Peyer's patch (tissue), 4 donors: ENCODE data around the gene SETD1A.

Experiments
- CTCF ChIP-seq, 6 experiments: fragments of 450-650 bp in 4 of 6; fragments of 200-600 bp in 2 of 6; sonication (generic) in 1 of 6; IDR thresholded peaks; one replicate each; pipeline ENCODE4 v1.5.1; 2017 to 2019; ENCODE audit warnings: antibody characterized with exemption in 6 of 6, mild to moderate bottlenecking in 3 of 6, moderate library complexity in 1 of 6
- POLR2A ChIP-seq, 2 donors: fragments of 450-650 bp; IDR thresholded peaks; one replicate each; pipeline ENCODE4 v1.5.1; 2017; ENCODE audit warnings: antibody characterized with exemption in 2 of 2, mild to moderate bottlenecking in 2 of 2, moderate library complexity in 2 of 2

DNA sequence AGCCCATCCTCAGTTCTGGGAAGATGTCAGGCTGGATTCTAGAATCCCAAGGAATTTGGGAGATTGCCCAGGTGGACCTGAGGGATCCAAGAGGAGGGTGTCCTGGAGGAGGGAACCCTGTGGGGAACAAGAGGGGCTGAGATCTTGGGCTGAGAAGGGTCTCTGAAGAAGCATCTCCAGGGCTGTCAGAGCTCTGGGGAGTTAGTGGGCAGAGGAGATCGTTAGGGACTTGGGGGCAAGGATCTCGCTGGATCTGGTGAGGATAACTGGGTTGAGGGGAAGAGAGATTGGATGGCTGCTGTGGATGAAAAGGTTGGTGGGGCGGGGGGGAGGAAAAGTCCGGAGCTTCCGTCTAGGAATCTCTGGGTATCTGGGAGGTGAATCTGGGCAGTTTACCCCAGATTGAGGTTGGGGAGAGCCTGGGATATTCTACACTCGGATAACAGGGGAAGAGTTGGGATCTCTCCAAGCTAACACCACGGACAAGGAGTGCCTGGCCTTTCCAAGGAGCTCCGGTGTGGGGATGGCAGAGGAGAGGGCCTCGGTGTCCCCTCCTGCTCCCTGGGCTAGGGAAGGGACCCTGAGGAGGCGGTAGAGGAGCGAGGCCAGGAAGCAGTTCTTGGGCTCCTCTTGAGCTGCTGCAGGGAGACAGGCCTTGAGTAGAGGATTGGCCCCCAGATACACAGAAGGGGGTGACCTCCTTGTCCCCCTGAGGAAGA lies 32.5 kb upstream of the SETD1A start:
- TF ChIP-seq CTCF (IDR thresholded peaks at IDR 0.05) (no peak), POLR2A (IDR thresholded peaks at IDR 0.05) (no peak)
